GM19372 (cell line): Measurements from ENCODE around the gene CHD3.

Source experiments
- ATAC-seq: cut with Tn5 transposase; IDR thresholded peaks from one replicate; pipeline ENCODE4 v1.9.1; 2021; ENCODE audit warnings: mild to moderate bottlenecking, low read depth, moderate library complexity; ENCODE audit not compliant: unreplicated experiment

The CHD3 gene

GRCh38 chr17:7888184-7888920, at the start of gene CHD3:
TSS of gene CHD3 (plus strand) at chr17:7888789. CDS start at chr17:7889001, 212 bp downstream.
- no peak for ATAC-seq

GRCh38 chr17:7839190-7839875, 49.3 kb upstream of the CHD3 start:
- no peak for ATAC-seq

DNA sequence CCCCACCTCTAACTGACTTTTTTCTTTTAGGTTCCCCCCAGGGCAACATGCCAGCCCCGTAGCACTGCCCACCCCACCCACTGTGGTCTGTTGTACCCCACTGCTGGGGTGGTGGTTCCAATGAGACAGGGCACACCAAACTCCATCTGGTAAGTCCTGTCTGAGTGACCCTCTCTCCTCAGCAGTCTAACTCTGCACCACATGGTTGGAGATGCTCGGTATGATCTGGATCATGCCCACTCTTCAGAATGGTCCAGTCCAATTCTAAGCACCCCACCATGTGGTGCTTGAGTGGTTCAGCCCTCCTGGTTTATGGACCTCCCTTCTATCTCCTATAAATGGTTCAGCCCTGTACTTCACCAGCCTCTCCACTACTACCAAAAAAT, 48.7 kb upstream of the CHD3 start:
- no peak for ATAC-seq

DNA sequence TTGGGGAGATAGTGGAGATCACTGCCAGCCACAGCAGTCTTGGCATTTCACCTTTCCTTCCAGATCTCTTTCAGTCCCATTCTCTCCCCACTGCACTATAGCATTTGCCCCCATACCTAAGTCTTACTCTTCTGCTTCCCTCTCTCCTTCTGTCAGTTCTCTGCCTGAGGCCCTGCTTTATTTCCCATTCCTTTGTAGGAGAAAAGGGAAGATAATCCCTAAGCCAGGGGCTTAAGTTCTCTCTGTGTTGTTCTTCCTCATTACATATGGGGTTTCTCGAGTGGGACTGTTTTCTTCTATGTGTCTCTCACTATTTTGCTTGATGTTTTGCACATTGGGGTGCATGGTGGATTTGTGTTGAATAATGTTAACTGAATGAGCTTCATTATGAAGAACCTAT, 48.1 kb upstream of the CHD3 start:
- ATAC-seq: no peak

DNA sequence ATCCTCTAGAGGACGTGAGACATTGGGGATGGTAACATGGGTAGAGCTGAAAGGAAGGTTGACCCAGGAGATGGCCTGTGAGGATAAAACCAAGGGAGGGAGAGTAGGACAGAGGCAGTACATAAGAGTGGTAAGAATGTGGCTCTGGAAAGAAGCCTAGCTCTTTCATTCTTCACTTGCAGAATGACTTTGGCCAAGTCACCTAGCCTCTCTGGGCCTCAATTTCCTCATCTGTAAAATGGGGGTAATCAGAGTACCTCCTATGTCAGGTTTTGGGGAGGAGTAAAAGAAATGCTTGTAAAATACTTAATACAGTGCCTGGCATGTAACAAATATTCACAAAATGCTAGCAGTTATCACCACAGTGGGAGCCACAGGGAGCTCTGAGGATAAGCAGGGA, 47.7 kb upstream of the CHD3 start:
- ATAC-seq: no peak

DNA sequence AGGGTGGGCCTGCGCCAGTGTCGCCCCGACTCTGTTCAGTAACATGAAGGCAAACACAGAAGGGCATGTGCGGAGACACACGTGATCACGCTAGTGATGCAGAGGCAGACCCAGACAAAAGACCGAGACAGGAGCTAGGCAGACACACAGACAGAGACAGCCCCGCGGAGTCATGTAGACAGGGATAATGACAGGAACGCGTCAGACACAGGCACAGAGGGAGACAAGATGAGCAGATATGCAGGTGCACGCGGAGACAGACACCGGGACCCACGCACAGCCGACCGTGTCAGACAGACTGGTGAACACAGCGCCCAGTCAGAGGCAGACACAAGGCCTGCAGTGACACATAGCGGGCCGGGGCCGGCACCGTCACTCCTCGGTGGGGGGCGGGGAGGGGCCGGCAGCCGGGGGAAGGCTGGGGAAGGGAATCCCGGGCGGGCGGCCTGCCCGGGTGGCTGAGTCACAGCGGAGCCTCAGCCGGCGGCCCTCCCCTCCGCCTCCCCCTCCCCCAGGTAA, 47.1 kb upstream of the CHD3 start:
- ATAC-seq: no peak

DNA sequence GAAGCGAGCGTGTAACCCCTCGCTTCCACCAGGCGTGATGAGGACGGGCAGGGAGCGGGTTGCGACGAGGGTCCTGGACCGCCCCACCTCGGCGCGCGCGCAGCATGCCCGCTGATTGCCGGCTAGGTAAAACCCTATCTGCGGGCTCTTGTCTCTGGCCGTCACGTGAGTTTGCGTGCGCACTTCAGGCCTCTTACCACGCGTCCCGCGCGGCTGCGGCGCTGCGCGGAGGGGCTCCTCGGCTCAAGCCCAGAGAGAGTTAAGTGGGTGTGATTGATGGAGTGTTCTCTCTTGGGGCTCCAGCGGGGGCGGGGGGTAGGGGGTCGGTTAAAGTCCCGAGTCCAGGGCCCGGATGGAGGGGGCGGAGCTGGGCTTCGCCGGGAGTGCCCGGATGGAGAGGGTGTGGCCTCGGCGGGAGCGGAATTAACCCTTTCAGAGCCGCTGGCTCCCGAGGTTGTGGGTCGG, 46.6 kb upstream of the CHD3 start:
- peak; percentile 19 for ATAC-seq

GRCh38 chr17:7842380-7843256, 46.0 kb upstream of the CHD3 start:
- peak; percentile 28 for ATAC-seq

GRCh38 chr17:7843257-7843535, 45.4 kb upstream of the CHD3 start:
- peak; percentile 2 for ATAC-seq

- ATAC-seq: peak; percentile 36
Observed at GRCh38 chr17:7843536-7844291, 44.9 kb upstream of the CHD3 start.

DNA sequence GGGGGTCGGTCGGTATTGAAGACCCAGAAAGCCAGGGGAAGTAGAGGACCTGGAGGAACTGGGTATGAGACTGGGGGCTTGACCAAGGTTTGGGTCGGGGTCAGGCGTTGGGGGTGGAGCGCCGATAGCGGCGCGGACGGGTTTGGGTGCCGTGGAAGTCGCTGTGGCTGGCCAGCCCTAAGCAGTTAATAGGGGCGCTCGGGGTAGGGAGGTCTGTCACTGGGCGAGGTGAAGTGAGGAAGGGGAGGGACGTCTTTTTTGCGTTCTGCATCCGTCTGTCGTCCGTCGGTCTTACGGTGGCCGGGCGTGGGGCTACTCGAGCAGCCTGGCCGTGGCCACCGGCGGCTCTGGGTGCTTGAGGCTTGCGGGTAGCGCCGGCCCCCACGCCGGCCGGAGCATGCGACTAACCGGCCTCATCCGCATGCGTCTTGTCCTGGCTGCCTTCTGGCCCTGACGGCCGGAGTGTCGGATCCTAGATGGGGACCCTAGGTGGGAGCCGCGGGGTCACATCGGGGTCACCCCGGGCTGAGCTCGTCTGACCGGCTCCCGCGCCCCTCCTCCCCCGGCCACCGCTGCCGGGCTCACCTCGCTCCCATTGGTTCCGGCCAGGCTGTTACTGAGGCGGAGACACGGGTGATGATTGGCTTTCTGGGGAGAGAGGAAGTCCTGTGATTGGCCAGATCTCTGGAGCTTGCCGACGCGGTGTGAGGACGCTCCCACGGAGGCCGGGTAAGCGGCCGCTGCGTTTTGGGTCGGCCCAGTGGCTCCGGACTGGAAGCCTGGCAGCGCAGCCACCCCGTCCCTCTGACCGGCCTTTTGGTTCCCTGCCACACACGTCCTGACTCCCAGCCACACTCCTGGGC, 44.1 kb upstream of the CHD3 start:
- ATAC-seq: peak; percentile 49

DNA sequence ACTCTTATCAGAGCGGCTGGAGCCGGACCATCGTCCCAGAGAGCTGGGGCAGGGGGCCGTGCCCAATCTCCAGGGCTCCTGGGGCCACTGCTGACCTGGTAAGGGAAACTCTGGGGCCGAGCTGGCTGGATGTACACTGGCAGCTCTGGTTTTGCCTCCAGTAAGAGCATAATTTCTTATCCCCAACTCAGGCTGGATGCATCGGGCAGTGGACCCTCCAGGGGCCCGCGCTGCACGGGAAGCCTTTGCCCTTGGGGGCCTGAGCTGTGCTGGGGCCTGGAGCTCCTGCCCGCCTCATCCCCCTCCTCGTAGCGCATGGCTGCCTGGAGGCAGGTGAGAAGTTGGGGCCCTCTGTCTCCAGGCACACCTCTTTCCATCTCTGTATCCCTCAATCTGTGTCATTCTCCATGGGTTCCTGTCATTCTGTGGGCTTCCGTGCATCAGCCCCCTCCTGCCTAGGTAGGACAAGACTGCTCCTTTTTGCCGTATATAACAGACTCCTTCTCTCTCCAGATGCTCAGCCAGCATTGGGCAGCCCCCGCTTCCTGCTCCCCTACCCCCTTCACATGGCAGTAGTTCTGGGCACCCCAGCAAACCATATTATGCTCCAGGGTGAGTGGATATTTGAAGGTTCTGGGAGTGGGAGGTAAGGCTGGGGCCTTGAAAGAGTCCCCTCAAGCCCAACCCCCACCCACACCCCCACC, 43.1 kb upstream of the CHD3 start:
- ATAC-seq: no peak

DNA sequence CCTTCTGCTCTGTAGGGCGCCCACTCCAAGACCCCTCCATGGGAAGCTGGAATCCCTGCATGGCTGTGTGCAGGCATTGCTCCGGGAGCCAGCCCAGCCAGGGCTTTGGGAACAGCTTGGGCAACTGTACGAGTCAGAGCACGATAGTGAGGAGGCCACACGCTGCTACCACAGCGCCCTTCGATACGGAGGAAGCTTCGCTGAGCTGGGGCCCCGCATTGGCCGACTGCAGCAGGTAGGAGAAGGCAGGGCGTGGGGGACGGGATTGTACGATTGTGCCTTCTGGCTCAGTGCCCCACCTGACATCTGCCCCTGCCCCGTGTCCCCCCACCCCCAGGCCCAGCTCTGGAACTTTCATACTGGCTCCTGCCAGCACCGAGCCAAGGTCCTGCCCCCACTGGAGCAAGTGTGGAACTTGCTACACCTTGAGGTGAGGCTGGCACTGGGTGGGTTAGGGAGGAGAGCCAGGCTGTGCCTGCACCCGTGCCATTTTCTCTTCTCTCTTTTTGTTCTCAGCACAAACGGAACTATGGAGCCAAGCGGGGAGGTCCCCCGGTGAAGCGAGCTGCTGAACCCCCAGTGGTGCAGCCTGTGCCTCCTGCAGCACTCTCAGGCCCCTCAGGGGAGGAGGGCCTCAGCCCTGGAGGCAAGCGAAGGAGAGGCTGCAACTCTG, 42.4 kb upstream of the CHD3 start:
- ATAC-seq: no peak

- ATAC-seq: no peak
Observed at GRCh38 chr17:7846765-7847661, 41.6 kb upstream of the CHD3 start.

DNA sequence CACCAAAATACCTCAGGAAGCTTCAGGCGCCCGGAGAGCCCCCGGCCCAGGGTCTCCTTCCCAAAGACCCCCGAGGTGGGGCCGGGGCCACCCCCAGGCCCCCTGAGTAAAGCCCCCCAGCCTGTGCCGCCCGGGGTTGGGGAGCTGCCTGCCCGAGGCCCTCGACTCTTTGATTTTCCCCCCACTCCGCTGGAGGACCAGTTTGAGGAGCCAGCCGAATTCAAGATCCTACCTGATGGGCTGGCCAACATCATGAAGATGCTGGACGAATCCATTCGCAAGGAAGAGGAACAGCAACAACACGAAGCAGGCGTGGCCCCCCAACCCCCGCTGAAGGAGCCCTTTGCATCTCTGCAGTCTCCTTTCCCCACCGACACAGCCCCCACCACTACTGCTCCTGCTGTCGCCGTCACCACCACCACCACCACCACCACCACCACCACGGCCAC, 40.4 kb upstream of the CHD3 start:
- no peak for ATAC-seq

- ATAC-seq: no peak
Observed at GRCh38 chr17:7848739-7849129, 39.9 kb upstream of the CHD3 start.

- no peak for ATAC-seq
Observed at GRCh38 chr17:7849130-7849750, 39.3 kb upstream of the CHD3 start.
